ENCODE results near the gene GRIN3B.

The GRIN3B gene

DNA sequence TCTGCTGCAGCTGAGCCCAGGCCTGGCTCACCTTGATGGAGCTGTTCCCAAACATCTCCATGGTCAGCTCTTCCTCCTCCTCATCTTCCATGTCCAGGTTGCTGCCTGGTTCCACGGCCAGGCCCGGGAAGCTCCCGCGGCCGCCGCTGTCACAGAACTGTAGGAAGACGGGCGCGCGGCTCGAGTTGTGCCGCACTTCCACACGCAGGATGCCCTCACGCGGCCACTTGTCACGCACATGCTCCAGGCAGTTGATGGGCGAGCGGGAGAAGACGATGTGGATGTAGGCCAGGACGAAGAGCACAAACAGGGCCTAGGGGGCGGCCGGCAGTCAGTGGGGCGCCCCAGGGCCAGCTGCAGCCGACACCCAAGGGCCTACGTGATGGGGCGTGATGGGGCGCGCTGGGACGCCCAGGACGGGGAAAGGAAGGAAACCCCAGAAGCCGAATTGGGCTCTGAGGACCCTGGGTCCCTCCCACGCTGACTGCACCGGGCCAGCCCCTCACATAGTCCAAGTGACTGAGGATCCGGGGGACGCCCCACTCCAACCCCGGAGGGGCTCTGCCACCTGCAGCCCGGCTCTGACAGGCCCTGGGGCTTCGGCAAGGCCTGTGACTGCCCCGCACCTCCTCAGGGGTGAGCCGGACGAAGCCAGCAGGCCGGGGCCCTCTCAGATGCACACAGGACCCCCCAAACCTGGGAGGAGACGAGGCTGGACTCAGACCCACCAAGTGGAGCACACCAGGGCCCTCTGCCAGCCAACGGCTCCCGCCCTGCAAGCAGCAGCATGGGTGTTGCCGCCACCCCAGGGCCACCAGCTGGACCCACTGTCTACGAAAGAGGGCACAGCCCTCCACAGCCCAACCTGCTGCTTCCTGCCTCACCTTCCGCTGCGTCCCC, 14.2 kb downstream of the GRIN3B start:
- TF ChIP-seq BACH2 (CRISPR knock-in tag; IDR thresholded peaks at IDR 0.05; ENCODE audit: borderline replicate concordance): no peak
- TF ChIP-seq GLIS3 (CRISPR knock-in tag; IDR thresholded peaks at IDR 0.05): no peak
- TF ChIP-seq, protein P1, sequence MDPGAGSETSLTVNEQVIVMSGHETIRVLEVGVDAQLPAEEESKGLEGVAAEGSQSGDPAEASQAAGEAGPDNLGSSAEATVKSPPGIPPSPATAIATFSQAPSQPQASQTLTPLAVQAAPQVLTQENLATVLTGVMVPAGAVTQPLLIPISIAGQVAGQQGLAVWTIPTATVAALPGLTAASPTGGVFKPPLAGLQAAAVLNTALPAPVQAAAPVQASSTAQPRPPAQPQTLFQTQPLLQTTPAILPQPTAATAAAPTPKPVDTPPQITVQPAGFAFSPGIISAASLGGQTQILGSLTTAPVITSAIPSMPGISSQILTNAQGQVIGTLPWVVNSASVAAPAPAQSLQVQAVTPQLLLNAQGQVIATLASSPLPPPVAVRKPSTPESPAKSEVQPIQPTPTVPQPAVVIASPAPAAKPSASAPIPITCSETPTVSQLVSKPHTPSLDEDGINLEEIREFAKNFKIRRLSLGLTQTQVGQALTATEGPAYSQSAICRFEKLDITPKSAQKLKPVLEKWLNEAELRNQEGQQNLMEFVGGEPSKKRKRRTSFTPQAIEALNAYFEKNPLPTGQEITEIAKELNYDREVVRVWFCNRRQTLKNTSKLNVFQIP (CRISPR knock-in tag; IDR thresholded peaks at IDR 0.05; ENCODE audit: borderline replicate concordance, low read depth): no peak
- TF ChIP-seq ARNTL (CRISPR knock-in tag; IDR thresholded peaks at IDR 0.05; ENCODE audit: borderline replicate concordance, low read depth): no peak
- no peak for TF ChIP-seq PATZ1 (CRISPR knock-in tag; IDR thresholded peaks at IDR 0.05; ENCODE audit: borderline replicate concordance)
- TF ChIP-seq ZNF8 (CRISPR knock-in tag; IDR thresholded peaks at IDR 0.05): no peak
- TF ChIP-seq OSR1 (CRISPR knock-in tag; IDR thresholded peaks at IDR 0.05): no peak
- TF ChIP-seq TOX (CRISPR knock-in tag; IDR thresholded peaks at IDR 0.05; ENCODE audit: borderline replicate concordance): no peak
- no peak for TF ChIP-seq ESRRG (CRISPR knock-in tag; IDR thresholded peaks at IDR 0.05)
- no peak for TF ChIP-seq ISL1 (CRISPR knock-in tag; IDR thresholded peaks at IDR 0.05)
- TF ChIP-seq RARB (CRISPR knock-in tag; IDR thresholded peaks at IDR 0.05): no peak
- TF ChIP-seq PPARA (CRISPR knock-in tag; IDR thresholded peaks at IDR 0.05; ENCODE audit: borderline replicate concordance): no peak
- no peak for TF ChIP-seq CSDC2 (CRISPR knock-in tag; IDR thresholded peaks at IDR 0.05)
- no peak for TF ChIP-seq TCF4 (CRISPR knock-in tag; IDR thresholded peaks at IDR 0.05; ENCODE audit: borderline replicate concordance)
- TF ChIP-seq ZFP3 (CRISPR knock-in tag; IDR thresholded peaks at IDR 0.05): no peak
- TF ChIP-seq, protein P2, sequence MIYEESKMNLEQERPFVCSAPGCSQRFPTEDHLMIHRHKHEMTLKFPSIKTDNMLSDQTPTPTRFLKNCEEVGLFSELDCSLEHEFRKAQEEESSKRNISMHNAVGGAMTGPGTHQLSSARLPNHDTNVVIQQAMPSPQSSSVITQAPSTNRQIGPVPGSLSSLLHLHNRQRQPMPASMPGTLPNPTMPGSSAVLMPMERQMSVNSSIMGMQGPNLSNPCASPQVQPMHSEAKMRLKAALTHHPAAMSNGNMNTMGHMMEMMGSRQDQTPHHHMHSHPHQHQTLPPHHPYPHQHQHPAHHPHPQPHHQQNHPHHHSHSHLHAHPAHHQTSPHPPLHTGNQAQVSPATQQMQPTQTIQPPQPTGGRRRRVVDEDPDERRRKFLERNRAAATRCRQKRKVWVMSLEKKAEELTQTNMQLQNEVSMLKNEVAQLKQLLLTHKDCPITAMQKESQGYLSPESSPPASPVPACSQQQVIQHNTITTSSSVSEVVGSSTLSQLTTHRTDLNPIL (CRISPR knock-in tag; IDR thresholded peaks at IDR 0.05; ENCODE audit: low read depth): no peak

GRCh38 chr19:1015061-1015781, 15.0 kb downstream of the GRIN3B start:
- no peak for ATAC-seq
- TF ChIP-seq CSDC2 (CRISPR knock-in tag; IDR thresholded peaks at IDR 0.05) (no peak), OSR1 (CRISPR knock-in tag; IDR thresholded peaks at IDR 0.05) (no peak), RARB (CRISPR knock-in tag; IDR thresholded peaks at IDR 0.05) (no peak), GLIS3 (CRISPR knock-in tag; IDR thresholded peaks at IDR 0.05) (no peak)
- TF ChIP-seq, protein P2 (CRISPR knock-in tag; IDR thresholded peaks at IDR 0.05; ENCODE audit: low read depth): no peak

More for the DNA sequence above, 14.2 kb downstream of the GRIN3B start:
- ATAC-seq: no peak

GRCh38 chr19:1015782-1016646, 15.8 kb downstream of the GRIN3B start:
- ATAC-seq: no peak
- TF ChIP-seq ZNF565 (CRISPR knock-in tag; conservative IDR thresholded peaks at IDR 0.05; ENCODE audit: low read depth) (no peak), ZFP3 (CRISPR knock-in tag; IDR thresholded peaks at IDR 0.05) (no peak), PATZ1 (CRISPR knock-in tag; IDR thresholded peaks at IDR 0.05; ENCODE audit: borderline replicate concordance) (no peak), CSRNP3 (CRISPR knock-in tag; IDR thresholded peaks at IDR 0.05) (no peak), PPARA (CRISPR knock-in tag; IDR thresholded peaks at IDR 0.05; ENCODE audit: borderline replicate concordance) (no peak), ARNTL (CRISPR knock-in tag; IDR thresholded peaks at IDR 0.05; ENCODE audit: borderline replicate concordance, low read depth) (no peak), ZFP30 (CRISPR knock-in tag; IDR thresholded peaks at IDR 0.05) (no peak)
- TF ChIP-seq, protein P2 (CRISPR knock-in tag; IDR thresholded peaks at IDR 0.05; ENCODE audit: low read depth): no peak
